Activated CD8-positive, alpha-beta T cell treated with anti-CD3 and anti-CD28 coated beads for 36 hours (primary cell): ENCODE results near the gene EBLN2. TPM values are rescaled to one million over a fixed set of nuclear protein-coding genes. Genes with fewer than 3 reads are reported as not detected.

Experiments
- ATAC-seq: fragments of 200-7000 bp; cut with Tn5 transposase; one replicate; pipeline ENCODE4 v1.10.0; 2021; ENCODE audit warnings: mild to moderate bottlenecking, moderate library complexity
- CTCF ChIA-PET: fragments of 350-600 bp; sonication (Branson Sonifier 250); formaldehyde crosslinking; loops from one replicate; lab custom pipeline; 2021; ENCODE audit warnings: antibody characterized with exemption; lab: Charles Lee
- POLR2A ChIA-PET: fragments of 350-600 bp; sonication (Branson Sonifier 250); formaldehyde crosslinking; loops from one replicate; lab custom pipeline; 2021; ENCODE audit warnings: antibody characterized with exemption; lab: Charles Lee
- DNase-seq: peaks from one replicate; pipeline ENCODE4 v3.0.0-alpha.2; 2020
- H3K27ac Mint-ChIP-seq: one replicate; pipeline ENCODE4 v1.8.0; 2021; ENCODE audit warnings: mild to moderate bottlenecking, mixed read lengths
- H3K27me3 Mint-ChIP-seq: one replicate; pipeline ENCODE4 v1.8.0; 2021; ENCODE audit warnings: mixed read lengths
- H3K36me3 Mint-ChIP-seq: one replicate; pipeline ENCODE4 v1.8.0; 2021; ENCODE audit warnings: low read depth, mixed read lengths
- H3K4me1 Mint-ChIP-seq: one replicate; pipeline ENCODE4 v1.8.0; 2021; ENCODE audit warnings: low read depth, mixed read lengths
- H3K4me3 Mint-ChIP-seq: one replicate; pipeline ENCODE4 v1.8.0; 2021; ENCODE audit warnings: mild to moderate bottlenecking, moderate library complexity, mixed read lengths
- H3K9me3 Mint-ChIP-seq: one replicate; pipeline ENCODE4 v1.8.0; 2021; ENCODE audit warnings: mixed read lengths
- CTCF ChIP-seq: fragments of 200-600 bp; IDR thresholded peaks from one replicate; pipeline ENCODE4 v1.8.0; 2022; ENCODE audit warnings: antibody characterized with exemption, mild to moderate bottlenecking
- intact Hi-C: fragments of 100-400 bp; cut with micrococcal nuclease; formaldehyde crosslinking; loops from one replicate; pipeline ENCODE4 v1.10.0; 2022
- total RNA-seq, 2 experiments: library from RNA; stranded (reverse); gene quantifications; one replicate each; pipeline ENCODE4 v1.2.3, GENCODE V29; 2021

EBLN2 gene
- total RNA-seq, 2 experiments from 2014 or later, result 4.9 to 5.0 TPM

- POLR2A ChIA-PET, result no interaction called here
- Mint-ChIP-seq H3K4me1 (peaks cover 64% of the 10 kb centered on the region), H3K36me3 (peaks cover 6% of the 10 kb centered on the region), H3K4me3 (no peak overlapping the region), H3K27ac (peak overlapping the region; percentile 2), H3K27me3 (no peaks in the 10 kb centered on the region), H3K9me3 (no peaks in the 10 kb centered on the region)
- no peak for ATAC-seq
- TF ChIP-seq CTCF, result no peak
- CTCF ChIA-PET, result interaction anchor here (1.4 to 4.3 kb wide), 2 partner anchors 13 to 99 kb away, joined by 3 to 24 read pairs; no protein-coding TSS in a partner anchor
- no peak for DNase-seq
- intact Hi-C loops, result no loop called here
Observed at GRCh38 chr3:73043414-73043813, 18.0 kb upstream of the EBLN2 start.

- Mint-ChIP-seq H3K9me3 (no peaks in the 10 kb centered on the region), H3K4me3 (no peak overlapping the region), H3K27me3 (no peaks in the 10 kb centered on the region), H3K36me3 (peaks cover 10% of the 10 kb centered on the region), H3K4me1 (peaks cover 54% of the 10 kb centered on the region), H3K27ac (no peak overlapping the region)
- CTCF ChIA-PET, result interaction anchor here (4.3 kb wide), 1 partner anchor 11 kb away, joined by 24 read pairs; no protein-coding TSS in a partner anchor
- no peak for TF ChIP-seq CTCF
- no peak for DNase-seq
- POLR2A ChIA-PET, result interaction anchor here (0.7 to 0.9 kb wide), 2 partner anchors 23 to 65 kb away, joined by 3 read pairs; no protein-coding TSS in a partner anchor
- no peak for ATAC-seq
- intact Hi-C loops, result no loop called here
Observed at GRCh38 chr3:73045391-73045790, 16.1 kb upstream of the EBLN2 start.

- POLR2A ChIA-PET, result interaction anchor here (0.7 to 0.9 kb wide), 2 partner anchors 24 to 66 kb away, joined by 3 read pairs; no protein-coding TSS in a partner anchor
- Mint-ChIP-seq H3K27ac (peak overlapping the region; percentile 37), H3K4me1 (peaks cover 48% of the 10 kb centered on the region), H3K36me3 (peaks cover 10% of the 10 kb centered on the region), H3K4me3 (no peak overlapping the region), H3K27me3 (no peaks in the 10 kb centered on the region), H3K9me3 (no peaks in the 10 kb centered on the region)
- ATAC-seq (no peak), DNase-seq (no peak)
- CTCF ChIA-PET, result interaction anchor here (1.0 to 4.3 kb wide), 2 partner anchors 8 to 10 kb away, joined by 3 to 24 read pairs; no protein-coding TSS in a partner anchor
- intact Hi-C loops, result no loop called here
- no peak for TF ChIP-seq CTCF
Observed at GRCh38 chr3:73046195-73046594, 15.3 kb upstream of the EBLN2 start.

- Mint-ChIP-seq H3K4me3 (no peak overlapping the region), H3K4me1 (peaks cover 33% of the 10 kb centered on the region), H3K36me3 (peaks cover 6% of the 10 kb centered on the region), H3K9me3 (no peaks in the 10 kb centered on the region), H3K27ac (no peak overlapping the region), H3K27me3 (no peaks in the 10 kb centered on the region)
- CTCF ChIA-PET, result no interaction called here
- DNase-seq, result no peak
- no peak for TF ChIP-seq CTCF
- no peak for ATAC-seq
- intact Hi-C loops, result no loop called here
- POLR2A ChIA-PET, result interaction anchor here (1.0 kb wide), 1 partner anchor 57 kb away, joined by 3 read pairs; no protein-coding TSS in a partner anchor
Observed at GRCh38 chr3:73049319-73049718, 12.1 kb upstream of the EBLN2 start.

GRCh38 chr3:73052857-73053256 is 8.6 kb upstream of the EBLN2 start:
- ChIA-PET POLR2A (no interaction called here), CTCF (interaction anchor here (1.2 kb wide), 1 partner anchor 32 kb away, joined by 3 read pairs; no protein-coding TSS in a partner anchor)
- TF ChIP-seq CTCF, result no peak
- Mint-ChIP-seq H3K9me3 (no peaks in the 10 kb centered on the region), H3K27me3 (no peaks in the 10 kb centered on the region), H3K36me3 (peaks cover 6% of the 10 kb centered on the region), H3K4me1 (peaks cover 24% of the 10 kb centered on the region), H3K4me3 (no peak overlapping the region), H3K27ac (no peak overlapping the region)
- ATAC-seq (no peak), DNase-seq (no peak)
- intact Hi-C loops, result no loop called here
